OCI-M1 (cell line): ENCODE data around the gene PCNX1.
"Not testable (repeated sequence)": the region's sequence is repeated elsewhere in the genome, so short reads cannot be mapped to it uniquely, and the experiment has no call there.

Experiments used
- DNase-seq: peaks from one replicate; lab custom pipeline; 2025; lab: John Stamatoyannopoulos, UW

Gene PCNX1

DNA sequence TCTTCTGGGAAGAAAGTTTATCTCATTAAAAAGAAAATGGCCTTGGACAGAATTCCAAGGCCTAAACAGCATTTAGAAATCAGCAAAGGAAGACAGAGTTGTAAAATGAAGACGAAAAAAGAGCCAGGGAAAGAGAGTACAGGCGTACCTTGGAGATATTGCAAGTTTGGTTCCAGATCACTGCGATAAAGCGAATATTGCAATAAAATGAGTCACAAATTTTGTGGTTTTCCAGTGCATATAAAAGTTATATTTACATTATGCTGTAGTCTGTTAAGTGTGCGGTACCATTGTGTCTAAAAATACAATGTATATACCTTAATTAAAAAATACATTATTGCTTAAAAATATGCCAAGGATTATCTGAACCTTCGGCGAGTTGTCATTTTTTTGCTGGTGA is 9.0 kb downstream of the PCNX1 start:
- no peak for DNase-seq

DNA sequence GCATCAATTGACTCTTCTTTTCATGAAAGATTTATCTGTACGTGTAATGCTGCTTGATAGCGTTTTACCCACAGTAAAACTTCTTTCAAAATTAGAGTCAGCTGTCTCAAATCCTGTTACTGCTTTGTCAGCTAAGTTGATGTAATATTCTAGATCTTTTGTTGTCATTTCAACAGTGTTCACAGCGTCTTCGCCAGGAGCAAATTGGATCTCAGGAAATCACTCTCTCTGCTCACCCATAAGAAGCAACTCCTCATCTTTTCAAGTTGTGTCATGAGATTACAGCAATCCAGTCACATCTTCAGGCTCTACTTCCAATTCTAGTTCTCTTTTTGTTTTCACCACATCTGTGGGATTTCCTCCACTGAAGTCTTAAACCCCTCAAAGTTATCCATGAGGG is 9.5 kb downstream of the PCNX1 start:
- DNase-seq = no peak

- no peak for DNase-seq
These were observed 10.4 kb downstream of the PCNX1 start for GRCh38 chr14:70917633-70918032.

DNA sequence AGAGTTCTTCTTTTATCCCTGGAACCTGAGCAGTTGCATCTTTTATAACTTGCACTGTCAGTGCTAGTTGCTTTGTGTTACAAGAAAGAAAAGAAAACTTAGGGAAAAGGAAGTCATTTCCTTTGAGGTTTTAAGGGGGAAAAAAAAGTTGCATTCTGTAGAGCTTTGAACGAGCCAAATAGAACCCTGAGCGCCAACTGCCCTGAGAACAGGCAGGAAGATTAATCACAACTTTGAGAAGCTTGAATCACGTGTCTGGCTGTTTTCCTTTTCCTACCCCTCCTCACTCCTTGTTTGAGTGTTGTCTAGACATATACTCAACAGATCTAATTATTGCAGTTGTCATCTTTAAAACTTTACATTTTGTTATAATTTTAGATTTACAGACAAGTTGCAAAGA is 12.5 kb downstream of the PCNX1 start:
- no peak for DNase-seq

GRCh38 chr14:70920608-70921007 is 13.3 kb downstream of the PCNX1 start:
- no peak for DNase-seq

DNA sequence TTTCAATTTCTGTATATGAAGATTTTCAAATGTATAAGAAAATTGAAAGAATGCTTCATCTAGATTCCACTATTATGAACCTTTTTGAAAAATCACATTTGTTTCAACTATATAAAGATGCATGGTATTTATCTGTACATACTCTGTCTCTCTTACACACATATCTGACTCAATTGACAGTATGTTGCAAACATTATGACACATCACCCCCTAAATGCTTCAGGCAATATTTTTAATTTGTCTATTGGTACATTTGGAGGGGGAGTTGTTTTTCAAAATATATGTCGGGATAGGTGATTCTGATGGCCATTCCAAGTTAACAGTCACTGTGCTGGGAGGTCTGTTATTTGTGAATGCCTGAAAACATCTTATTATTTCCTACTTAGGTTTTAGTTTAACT is 14.4 kb downstream of the PCNX1 start:
- no peak for DNase-seq

DNA sequence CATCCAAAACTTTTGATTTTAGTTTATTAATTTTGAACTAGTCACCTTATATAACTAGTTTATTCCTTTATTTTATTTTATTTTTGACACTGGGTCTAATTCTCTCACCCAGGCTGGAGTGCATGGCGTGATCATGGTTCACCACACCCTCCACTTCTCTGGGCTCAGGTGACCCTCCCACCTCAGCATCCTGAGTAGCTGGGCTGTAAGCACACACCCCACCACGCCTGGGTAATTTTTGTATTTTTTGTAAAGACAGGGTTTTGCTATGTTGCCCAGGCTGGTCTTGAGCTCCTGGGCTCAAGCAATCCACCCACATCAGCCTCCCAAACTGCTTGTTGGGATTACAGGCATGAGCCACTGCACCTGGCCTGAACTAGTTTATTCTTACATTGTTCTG is 17.3 kb downstream of the PCNX1 start:
- no peak for DNase-seq

DNA sequence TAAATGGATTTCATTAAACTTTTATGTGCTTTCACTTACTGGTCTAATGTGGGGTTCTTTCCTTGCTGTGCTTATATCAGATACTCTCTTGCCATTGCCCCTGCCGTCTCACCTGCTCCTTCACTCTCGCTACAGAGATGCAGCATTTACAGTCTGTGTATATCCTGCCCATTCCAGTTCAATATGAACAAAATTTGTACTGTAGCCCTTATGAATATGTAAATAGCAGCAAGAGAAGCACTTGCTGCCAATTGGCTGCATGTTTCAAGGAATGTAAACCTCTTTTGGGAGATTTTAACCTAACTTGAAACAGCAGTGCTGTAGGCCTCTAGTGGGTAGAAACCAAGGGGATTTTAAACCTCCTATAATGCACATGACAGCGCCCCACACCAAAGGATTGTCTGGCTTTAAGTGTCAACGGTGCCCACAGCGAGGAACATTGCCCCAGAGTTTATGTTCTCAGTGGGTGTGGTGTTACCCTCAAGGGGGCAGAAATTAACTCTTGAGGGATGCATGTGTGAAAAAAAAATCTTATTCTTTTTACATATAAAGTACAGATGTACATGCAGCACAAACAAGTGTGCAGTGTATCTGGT is 19.1 kb downstream of the PCNX1 start:
- no peak for DNase-seq

DNA sequence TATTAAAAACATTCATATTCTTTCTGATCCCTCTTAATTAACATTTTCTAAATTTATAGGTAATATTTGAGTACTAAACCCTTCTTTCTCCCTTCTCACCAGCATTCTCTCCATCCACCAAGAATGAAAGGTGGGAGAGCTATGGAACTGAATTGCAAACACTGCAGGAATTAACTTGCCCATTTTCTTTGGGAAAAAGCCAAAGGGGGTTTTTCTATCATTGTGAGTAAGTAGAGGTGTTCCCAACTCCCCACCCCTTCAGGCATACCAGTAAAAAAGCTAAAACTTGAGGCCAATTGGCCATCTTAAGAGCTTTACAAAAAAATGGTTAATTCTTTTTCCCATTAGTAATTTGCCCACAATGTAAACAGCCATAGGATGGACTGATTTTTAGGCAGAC is 23.7 kb downstream of the PCNX1 start:
- no peak for DNase-seq

DNA sequence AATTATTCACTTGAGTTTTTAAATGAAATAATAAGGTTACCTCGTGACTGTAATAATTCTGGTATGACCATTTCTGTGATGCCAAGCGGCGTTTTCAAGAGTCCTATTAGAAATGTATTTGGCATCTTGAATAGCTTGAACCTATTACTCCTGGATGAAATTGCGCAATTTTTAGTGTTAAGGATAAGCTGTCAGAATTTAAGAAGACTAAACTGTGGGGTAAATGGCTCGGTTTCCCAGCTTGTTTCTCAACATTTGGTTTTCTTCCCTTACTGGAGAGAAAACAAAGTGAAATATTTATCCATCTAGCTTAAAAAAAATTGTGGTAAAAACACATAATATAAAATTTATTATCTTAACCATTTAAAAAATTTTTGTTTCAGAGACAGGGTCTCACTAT is 26.8 kb downstream of the PCNX1 start:
- no peak for DNase-seq

GRCh38 chr14:70934502-70935134 is 27.4 kb downstream of the PCNX1 start:
- DNase-seq = no peak

DNA sequence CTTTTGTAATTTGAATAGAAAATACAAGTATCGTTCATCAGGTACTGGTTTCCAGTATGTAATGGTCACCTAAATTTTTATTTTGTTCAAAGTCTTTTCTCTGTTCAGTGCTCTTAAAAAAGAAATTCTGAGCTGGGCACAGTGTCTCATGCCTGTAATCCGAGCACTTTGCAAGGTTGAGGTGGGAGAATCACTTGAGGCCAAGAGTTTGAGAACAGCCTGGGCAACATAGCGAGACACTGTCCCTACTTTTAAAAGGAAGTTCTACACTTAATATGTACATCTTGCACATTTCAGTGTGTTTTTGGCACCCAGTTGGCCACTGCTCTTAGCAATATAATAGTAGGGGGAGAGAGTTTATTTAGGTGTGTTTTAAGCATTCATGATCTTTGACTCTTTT is 27.9 kb downstream of the PCNX1 start:
- DNase-seq = no peak

DNA sequence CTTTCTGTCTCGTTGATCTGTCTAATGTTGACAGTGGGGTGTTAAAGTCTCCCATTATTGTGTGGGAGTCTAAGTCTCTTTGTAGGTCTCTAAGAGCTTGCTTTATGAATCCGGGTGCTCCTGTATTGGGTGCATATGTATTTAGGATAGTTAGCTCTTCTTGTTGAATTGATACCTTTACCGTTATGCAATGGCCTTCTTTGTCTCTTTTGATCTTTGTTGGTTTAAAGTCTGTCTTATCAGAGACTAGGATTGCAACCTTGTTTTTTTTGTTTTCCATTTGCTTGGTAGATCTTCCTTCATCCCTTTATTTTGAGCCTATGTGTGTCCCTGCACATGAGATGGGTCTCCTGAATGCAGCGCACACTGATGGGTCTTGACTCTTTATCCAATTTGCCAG is 32.4 kb downstream of the PCNX1 start:
- not testable (repeated sequence) for DNase-seq

DNA sequence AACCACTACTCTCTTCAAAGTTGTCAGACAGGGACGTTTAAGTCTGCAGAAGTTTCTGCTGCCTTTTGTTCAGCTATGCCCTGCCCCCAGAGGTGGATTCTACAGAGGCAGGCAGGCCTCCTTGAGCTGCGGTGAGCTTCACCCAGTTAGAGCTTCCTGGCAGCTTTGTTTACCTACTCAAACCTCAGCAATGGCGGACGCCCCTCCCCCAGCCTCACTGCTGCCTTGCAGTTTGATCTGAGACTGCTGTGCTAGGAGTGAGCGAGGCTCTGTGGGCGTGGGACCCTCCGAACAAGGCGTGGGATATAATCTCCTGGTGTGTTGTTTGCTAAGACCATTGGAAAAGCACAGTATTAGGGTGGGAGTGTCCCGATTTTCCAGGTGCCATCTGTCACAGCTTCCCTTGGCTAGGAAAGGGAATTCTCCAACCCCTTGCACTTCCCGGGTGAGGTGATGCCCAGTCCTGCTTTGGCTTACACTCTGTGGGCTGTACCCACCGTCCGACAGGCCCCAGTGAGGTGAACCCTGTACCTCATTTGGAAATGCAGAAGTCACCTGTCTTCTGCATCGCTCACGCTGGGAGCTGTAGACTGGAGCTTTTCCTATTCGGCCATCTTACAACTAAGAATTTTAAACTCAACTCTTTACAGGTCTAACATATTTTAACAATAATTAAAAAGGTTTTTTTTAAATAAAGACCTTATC is 34.5 kb downstream of the PCNX1 start:
- DNase-seq = not testable (repeated sequence)

GRCh38 chr14:70942342-70942706 is 35.1 kb downstream of the PCNX1 start:
- no peak for DNase-seq

GRCh38 chr14:70942721-70943120 is 35.5 kb downstream of the PCNX1 start:
- DNase-seq = not testable (repeated sequence)

DNA sequence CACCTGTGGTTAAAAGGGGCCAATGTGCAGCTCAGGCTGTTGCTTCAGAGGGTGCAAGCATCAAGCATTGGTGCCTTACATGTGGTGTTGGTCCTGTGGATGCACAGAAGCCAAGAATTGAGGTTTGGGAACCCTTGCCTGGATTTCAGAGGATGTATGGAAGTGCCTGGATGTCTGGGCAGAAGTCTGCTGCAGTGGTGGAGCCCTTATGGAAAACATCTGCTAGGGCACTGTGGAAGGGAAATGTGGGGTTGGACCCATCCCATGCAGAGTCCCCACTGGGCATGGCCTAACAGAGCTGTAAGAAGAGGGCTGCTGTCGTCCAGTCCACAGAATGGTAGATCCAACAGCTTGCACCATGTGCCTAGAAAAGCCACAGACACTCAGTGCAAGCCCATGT is 36.6 kb downstream of the PCNX1 start:
- no peak for DNase-seq

GRCh38 chr14:70947739-70948138 is 40.5 kb downstream of the PCNX1 start:
- DNase-seq = no peak

DNA sequence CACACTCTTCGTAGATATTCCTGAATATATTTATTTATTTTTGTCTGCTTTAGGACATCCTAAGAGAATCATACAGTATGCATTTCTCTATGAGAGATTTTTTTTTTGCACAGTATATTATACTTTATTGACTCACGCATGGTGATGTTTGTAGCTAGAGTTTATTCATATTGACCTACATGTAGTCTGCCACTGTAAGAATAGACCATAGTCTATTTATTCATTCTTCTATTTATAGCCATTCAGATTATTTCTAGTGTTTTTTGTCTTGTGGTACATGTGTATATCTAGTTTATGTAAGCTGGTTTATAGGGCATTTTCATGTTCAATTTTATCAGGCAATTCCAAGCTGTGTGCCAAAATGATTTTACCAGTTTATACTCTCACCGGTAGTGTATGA is 45.2 kb downstream of the PCNX1 start:
- no peak for DNase-seq

GRCh38 chr14:70954068-70954467 is 46.8 kb downstream of the PCNX1 start:
- peak; percentile 1 for DNase-seq

- peak; percentile 29 for DNase-seq
These were observed 48.6 kb downstream of the PCNX1 start for GRCh38 chr14:70955543-70956480.

DNA sequence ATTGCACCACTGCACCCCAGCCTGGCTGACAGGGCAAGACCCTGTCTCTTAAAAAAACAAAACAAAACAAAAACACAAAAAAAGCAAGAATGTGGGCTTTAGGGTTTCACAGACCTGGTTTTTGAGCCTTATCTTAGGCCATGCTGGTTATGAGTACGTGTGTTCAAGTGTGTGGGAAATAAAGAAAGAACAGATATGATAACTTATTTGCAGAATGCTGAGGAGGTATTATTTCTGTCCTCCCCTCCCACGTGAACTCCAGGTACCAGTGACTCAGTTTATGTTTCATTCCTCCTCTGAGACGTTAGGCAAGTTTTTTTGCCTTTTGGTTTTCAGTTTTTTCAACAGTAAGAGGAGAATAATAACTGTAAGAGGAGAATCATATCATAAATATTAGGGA is 49.3 kb downstream of the PCNX1 start:
- no peak for DNase-seq

DNA sequence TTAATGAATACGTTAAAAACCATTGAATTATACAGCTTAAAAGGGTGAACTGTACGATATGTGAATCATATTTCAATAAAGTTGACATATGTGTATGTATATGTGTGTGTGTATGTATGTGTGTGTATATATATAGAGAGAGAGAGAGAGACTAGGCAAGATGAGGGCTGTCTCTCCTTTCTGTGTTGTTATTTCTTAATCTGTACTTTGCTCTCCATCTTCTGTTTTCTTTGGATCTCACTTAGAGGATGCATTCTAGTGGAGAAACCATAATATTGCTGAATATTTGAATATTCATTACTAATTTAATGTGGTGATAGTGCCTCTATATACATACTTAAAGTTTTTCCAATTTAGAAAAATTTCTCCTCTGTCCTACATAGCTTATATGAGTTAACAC is 50.5 kb downstream of the PCNX1 start:
- DNase-seq = no peak
